A549 treated with CpdA at 1 μM for 4 hours (cell line): ENCODE data around the gene TADA2B. TPM values are rescaled to one million over a fixed set of nuclear protein-coding genes. Genes with fewer than 3 reads are reported as not detected.

Experiments
- total RNA-seq: library from RNA; stranded (reverse); fragments of 200-300 nt; extraction: Qiagen RNA extraction; gene quantifications from 5 replicates; pipeline ENCODE4 v1.2.3, GENCODE V29; 2022; ENCODE audit warnings: low read depth

Gene TADA2B
- 13.4 to 13.8 TPM (median 13.7 TPM) in 5 replicates for total RNA-seq

GRCh38 chr4:7043284-7044136 lies at the start of gene TADA2B:
Gene TADA2B, plus strand, starts transcription at chr4:7043372. Its CDS starts 208 bp downstream, at chr4:7043580.

GRCh38 chr4:7067452-7068278 lies 24.5 kb downstream of the TADA2B start, which contains the start of gene GRPEL1:
Gene GRPEL1, minus strand, starts transcription at chr4:7068064. Its CDS starts 32 bp downstream, at chr4:7068032.

Other genes starting within 250 kb of the TADA2B start
- 31.2 to 34.7 TPM (median 33.8 TPM) in 5 replicates for gene TBC1D14, start 133.5 kb upstream of the TADA2B start, total RNA-seq
- gene GRPEL1, start 24.7 kb downstream of the TADA2B start, total RNA-seq, result 61.5 to 71.1 TPM (median 65.7 TPM) in 5 replicates
- 2.9 to 5.6 TPM (median 5.3 TPM) in 5 replicates for gene SORCS2, start 149.2 kb downstream of the TADA2B start, total RNA-seq